GM19238 (cell line): ENCODE measurements around the gene IPP.
A peak's percentile ranks its signal among the peaks of the same experiment; 100 is the strongest.
"Not testable (repeated sequence)": the region's sequence is repeated elsewhere in the genome, so short reads cannot be mapped to it uniquely, and the experiment has no call there.

Source experiments
- DNase-seq: peaks from one replicate; pipeline ENCODE4 v3.0.0; 2011; ENCODE audit warnings: low spot score; ENCODE audit not compliant: insufficient read length

The IPP gene

DNA sequence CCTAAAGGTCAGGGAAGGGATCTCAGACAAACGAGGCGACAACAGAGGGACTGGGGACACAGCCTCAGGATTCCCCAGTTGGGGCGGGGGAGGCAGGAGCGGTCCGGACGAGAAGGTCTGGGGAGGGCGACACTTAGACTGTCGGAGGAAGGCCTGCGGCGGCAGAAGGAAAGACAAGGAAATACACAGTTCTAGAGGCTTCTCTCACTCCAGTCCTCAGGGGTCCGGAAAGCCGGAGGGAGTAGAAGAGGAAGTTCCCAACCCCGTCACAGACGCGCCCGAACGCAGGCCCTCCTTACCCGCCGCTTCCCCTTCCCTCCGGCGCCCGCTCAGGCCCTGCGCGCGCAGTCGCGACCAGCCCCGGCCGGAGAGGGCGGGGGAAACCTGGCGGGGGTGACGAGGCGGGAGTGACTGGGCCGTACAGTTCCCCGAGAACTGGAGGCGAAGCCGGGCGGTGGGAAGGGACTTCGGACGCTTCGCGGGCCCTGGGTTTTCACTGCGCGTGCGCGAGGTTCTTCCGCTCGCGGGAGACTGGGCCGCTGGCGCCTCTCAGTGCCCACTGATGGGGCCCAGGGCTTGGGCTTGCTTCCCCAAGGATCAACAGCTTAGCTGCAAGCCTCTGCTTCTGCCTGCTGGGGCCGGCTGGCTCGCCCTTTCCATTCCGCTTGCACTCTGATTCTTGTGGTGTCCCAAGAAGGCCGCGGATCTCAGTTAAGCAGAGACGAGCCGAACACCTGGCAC is at the start of gene IPP:
Gene IPP (minus strand): TSS at position 356 of the 741 bp plus-strand sequence. CDS start 4,242 bp downstream, outside the sequence.
- DNase-seq = peak; percentile 97

DNA sequence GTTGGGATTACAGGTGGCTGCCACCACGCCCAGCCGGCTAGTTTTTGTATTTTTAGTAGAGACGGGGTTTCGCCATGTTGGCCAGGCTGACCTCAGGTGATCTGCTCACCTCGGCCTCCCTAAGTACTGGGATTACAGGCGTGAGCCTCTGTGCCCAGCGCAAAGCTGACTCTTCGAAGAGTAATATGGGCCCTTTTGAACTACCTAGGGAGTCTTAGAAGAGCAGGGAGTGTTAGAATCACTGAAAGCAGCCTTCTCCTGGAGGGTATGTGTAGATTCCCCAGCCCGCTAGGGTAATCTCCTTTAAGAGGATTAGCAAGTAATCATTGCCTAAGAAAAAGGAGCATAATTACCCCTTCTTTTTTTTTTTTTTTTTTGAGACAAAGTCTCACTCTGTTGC is 46.5 kb upstream of the IPP start:
- DNase-seq = no peak

DNA sequence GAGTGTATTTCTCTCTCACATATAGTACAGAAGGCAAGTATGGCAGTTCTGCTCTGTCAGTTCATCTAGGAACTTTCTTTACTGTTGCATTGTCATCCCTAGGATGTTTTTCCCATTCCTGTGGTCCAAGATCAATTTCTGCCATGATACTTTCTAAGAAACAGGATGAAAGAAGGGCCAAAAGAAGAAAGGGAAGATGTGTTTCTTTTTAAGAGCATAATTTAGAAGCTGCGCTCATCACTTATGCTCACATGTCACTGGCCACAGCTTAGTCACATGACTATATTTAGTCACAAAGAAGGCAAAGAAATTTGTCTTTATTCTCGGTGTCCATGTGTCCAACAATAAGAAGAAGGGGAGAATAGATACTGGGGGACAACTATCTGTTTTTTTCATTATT is 45.9 kb upstream of the IPP start:
- no peak for DNase-seq

DNA sequence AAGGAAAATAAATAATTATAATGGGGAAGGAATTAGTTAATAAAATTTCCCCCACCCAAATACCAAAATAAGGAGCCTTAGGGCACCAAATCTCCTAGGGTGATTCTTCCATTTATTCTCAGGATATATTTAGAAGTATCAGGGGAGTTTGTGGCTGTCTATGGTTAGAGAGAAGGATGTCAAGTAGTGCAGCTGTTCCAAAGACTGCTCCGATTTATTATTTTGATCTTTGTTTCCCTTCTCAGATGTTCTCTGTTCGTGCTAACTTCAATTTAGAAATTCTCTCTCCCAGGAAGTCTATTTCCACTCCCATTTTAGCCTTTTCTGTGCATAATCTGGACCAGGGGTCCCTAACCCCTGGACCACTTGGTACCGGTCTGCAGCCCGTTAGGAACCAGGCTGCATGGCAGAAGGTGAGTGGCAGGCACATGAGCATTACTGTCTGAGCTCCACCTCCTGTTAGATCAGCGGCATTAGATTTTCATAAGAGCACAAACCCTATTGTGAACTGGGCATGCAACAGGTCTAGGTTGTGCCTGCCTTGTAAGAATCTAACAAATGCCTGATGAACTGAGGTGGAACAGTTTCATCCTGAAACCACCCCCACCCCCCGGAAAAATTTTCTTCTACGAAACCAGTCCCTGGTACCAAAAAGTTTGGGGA is 43.6 kb upstream of the IPP start:
- no peak for DNase-seq

DNA sequence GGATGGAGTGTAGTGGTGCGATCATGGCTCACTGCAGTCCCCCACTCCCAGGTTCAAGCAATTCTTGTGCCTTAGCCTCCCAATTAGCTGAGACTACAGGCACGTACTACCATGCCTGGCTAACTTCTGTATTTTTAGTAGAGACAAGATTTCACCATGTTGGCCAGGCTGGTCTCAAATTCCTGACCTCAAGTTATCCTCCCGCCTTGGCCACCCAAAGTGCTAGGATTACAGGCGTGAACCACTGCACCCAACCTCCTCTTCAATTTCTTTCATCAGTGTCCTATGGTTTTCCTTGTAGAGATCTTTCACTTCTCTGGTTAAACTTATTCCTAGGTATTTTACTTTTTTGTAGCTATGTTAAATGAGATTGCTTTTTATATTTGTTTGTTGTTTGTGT is 42.3 kb upstream of the IPP start:
- no peak for DNase-seq

DNA sequence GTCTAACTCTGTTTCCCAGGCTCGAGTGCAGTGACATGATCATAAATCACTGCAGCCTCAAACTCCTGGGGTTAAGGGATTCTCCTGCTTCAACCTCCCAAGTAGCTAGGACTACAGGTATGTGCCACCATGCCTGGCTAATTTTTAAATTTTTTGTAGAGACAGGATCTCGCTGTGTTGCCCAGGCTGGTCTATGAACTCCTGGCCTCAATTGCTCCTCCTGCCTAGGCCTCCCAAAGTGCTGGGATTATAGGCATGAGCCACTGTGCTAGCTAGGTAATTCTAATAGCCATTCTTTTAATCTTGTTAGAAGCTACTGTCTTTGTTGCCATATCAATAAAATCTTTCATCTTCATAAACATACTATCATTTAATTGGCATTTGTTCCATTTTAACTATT is 39.1 kb upstream of the IPP start:
- no peak for DNase-seq

DNA sequence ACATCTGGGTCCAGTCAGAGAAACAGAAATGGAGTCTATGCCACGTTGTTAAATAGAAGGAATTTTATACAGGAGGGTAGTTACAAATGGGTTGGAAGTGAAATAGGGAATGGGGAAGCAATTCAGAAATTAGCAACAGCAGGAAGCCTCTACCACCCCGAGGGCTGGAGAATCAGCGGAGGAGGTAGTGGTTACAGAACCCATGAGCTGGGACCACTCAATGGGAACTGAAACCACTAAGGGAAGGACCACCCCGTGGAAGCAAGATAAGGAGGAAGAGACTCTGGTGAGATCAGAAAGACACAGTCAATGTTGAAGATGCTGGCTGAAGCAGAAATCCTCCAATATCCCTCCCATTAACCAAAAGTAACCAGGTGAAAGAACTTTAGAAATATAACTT is 37.5 kb upstream of the IPP start:
- DNase-seq = no peak

DNA sequence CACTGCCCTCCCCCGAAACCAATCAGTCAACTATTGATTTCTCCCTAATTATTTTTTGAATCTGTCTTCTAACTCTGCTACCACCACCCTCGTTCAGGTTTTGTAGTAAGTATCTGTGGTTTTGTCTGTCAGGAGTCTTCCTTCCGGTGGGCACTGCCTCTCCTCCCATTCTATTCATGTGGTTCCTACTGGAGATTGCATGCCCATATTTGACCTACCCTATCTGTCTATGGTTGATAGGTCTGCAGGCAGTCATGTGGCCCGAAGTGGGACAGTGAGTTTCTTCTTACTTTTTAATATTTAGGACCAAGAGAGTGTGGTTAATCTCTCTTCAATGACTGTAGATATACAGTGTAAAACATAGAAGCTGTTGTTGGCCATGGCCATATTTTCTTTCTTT is 35.1 kb upstream of the IPP start:
- DNase-seq = no peak

DNA sequence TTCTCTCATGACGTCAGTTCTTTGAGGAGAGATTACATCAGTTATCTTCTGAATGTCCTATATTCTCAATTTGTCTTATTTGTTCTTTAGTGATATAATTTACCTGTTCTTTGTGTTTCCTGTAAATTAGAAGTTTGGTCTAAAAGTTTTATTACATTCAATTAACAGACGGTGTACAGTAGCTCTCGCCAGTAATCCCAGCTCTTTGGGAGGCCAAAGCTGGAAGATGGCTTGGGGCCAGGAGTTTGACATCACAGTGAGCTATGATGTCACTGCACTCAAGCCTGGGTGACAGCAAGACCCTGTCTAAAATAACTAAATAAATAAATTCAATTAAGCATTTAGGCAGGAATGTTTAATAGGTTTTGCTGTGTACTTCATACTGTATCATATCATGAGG is 25.3 kb upstream of the IPP start:
- no peak for DNase-seq

DNA sequence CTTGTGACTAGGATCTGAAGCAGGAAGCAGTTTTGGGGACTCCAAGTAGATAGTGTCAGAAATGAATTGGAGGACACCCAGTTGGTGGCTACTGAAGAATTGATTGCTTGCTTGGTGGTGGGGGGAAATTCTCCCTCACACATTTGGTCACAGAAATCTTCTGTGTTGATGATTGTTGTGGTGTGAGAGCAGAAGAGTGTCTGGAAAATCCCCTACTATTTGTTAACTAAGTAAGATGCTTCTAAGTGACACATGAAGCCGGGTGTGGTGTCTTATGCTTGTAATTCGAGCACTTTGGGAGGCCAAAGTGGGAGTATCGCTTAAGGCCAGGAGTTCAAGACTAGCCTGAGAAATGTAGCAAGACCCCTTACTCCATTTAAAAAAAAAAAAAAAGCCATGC is 22.5 kb upstream of the IPP start:
- DNase-seq = no peak

DNA sequence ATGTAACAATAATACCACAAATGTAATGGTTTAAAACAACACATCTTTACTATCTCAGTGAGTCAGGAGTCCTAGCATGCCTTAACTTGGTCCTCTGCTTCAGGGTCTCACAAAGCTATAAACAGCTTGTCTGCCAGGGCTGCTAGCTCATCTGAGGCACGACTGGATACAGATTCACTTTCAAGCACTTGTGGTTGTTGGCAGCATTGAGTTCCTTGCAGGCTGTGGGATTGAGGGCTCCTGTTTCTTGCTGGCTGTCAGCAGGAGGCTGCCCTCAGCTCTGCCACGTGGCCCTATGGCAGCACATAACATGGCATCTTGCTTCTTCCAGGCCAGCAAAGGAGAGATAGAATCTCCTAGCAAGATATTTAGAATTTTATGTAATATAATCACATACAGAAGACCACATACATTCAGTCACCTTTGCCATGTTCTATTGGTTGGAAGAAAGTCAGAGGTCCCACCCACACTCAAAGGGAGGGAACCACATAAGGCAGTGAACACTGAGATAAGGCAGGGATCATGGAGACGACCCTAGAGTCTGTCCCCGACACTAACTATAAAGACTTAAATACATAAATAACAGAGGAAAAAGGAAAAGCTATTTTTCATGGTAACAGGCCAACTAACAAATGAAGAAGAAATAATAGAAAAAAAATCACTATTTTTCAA is 18.9 kb upstream of the IPP start:
- no peak for DNase-seq

DNA sequence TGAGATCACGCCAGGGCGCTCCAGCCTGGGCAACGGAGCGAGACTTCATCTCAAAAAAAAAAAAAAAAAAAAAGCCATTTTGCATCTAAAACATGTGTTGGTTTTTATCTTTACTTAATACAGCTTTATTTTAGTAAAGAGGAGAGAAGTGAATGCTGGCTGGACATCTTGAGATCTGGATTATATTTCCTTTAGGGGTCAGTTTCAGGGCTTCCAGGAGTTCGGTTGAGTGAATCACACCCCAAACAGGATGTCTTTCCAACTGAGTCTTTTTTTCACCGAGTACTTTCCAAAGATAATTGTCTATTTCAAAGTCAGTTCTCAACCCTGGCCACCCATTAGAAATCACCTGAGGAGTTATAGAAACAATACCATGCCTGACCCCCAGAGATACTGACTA is 16.6 kb upstream of the IPP start:
- no peak for DNase-seq

DNA sequence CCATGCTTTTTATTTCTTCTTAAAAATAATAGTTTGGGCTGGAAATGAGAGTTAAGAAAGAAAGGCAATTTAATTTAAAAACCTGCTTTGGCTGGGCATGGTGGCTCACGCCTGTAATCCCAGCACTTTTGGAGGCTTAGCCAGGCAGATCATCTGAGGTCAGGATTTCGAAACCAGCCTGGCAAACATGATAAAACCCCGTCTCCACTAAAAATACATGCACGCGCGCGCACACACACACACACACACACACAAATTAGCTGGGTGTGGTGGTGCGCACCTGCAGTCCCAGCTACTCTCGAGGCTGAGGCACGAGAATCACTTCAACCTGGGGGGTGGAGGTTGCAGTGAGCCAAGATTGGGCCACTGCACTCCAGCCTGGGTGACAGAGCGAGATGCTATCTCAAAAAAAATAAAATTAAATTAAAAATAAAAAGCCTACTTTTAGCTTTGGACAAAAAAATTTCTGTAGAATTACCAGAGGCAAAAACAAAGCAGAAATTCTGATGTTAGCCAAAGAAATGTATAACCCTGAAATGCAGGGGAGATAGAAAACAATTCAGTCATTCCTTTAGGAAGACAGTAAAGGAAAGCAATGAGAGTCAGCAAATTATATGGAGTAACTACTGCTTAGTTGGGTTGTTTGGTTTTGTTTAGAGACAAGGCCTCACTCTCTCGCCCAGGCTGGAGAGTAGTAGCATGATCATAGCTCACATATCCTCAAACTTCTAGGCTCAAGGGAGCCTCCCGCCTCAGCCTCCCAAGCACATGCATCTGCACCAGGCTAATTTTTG is 15.7 kb upstream of the IPP start:
- no peak for DNase-seq

DNA sequence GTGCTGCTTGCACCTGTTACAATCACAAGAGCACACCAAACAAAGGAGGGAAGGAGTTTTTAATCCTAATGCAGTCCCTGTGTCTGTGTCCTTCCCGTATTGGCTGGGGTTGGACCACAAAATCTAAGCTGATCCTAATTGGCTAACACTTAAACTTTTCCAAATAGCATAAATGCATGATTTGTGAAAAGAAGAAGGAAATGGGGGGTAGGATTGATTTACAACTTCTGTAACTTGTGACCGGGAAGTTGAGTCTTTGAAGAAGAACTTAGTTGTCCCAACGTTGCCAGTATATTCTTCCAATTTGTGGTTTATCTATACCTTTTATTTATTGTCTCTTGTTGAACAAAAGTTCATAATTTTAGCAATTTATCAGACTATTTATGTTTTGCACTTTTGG is 11.8 kb upstream of the IPP start:
- no peak for DNase-seq

DNA sequence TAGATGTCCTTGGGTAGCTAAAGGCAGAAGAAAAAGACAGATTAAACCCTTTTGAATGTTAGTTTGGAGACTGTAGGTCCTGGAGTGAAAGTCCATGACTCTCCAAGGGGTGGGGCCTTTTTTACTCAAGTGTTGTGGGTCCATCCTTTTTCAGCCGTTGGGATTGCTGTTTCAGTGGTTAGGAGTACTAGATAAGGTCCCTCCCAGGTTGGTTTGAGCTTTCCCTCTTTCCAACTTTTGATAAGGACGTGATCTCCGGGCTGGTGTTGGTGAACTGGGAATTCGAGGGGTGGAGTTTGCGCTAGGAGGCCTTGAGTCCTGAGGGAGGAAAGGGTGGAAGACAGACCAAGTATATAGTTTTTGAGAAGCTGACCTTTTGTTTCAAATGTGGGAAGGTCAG is 5.2 kb upstream of the IPP start:
- no peak for DNase-seq

DNA sequence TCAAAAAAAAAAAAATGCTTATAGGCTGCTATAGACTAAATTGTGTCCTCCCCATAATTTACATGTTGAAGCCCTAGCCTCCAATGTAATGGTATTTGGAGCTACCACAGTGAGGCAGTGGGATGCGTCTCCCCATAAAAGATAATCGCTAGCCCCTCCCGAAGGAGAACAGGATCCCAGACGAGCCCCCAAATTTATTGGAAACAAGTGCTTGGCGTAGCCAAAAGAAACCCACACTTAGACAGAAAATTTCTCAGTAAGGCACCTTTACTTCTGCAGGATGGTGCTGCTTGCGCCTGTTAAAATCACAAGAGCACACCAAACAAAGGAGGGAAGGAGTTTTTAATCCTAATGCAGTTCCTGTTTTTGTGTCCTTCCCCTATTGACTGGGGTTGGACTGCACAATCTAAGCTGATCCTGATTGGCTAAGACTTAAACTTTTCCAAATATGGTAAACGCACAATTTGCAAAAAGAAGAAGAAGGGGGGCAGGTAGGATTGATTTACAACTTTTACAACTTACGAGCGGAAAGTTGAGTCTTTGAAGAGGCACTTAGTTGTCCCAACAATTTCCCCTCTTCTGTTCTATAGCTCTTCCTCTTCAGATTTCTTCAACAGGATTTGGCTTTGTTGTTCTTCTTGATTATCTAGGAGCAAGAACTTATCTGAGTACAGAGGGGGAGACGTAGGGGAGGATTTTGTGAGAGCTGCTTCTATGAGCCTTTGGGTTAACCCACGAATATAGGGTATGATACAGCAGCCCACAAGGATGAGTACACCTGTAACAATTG is 3.0 kb upstream of the IPP start:
- DNase-seq = no peak

DNA sequence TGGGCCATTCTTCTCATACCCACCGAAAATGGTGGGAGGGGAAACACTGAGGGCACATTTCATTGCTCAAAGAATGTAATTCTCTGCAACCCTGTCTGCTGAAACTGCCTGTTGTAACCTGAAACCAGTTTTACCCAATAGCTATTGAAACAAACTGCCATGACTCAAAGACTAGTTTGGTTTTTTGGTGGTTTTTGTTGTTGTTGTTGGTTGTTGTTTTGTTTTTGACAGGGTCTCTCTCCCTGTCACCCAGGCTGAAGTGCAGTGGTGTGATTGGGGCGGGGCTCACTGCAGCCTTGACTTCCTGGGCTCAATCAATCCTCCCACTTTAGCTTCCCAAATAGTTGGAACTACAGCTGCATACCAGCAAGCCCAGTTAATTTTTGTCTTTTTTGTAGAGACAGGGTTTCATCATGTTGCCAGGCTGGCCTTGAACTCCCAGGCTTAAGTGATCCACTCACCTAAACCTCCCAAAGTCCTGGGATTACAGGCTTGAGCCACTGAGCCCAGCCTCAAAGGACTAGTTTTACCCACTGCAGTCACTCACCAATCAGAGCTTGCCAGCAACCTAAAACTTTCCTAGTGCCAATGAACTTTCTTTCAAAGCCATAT is 2.1 kb upstream of the IPP start:
- DNase-seq = no peak

DNA sequence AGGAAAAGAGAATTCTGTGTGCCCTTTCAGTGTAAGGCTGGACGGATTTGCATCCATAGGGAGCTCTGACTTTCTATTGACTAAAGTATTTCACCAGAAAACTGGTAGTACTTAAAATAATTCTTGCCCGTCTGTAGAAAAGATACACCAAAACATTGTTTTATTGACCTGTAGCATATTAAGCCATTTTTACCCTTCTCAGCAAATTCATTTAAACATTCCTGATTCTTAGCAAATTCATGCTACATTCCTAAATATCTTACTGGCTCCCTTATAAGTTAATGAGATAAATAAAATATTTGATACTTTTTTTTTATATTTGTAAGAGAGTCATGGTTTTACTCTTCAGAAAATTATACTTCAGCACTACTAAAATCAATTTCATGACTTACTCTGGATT is 1.6 kb upstream of the IPP start:
- DNase-seq = no peak

DNA sequence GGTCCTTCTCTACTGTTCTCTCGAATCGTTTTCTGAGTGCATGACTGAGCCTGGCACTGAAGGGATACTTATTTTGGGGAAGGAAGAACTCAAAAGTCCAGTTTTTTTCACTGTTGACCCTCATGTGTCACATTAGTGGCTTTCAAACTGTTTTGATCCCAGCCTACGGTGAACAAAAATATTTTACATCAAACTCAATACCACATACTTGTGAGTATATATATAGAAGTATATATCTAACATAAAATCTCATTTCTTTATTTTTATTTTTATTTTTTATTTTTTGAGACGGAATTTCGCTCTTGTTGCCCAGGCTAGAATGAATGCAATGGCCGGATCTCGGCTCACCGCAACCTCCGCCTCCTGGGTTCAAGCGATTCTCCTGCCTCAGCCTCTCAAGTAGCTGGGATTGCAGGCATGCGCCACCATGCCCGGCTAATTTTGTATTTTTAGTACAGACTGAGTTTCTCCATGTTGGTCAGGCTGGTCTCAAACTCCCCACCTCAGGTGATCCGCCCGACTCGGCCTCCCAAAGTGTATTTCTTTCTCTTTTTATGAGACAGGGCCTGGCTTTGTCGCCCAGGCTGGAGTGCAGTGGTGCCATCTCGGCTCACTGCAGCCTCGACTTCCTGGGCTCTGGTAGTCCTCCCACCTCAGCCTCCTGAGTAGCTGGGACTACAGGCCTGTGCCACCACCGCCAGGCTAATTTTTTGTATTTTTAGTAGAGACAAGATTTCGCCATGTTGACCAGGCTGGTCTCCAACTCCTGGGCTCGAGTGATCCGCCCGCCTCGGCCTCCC is 786 bp upstream of the IPP start:
- not testable (repeated sequence) for DNase-seq

DNA sequence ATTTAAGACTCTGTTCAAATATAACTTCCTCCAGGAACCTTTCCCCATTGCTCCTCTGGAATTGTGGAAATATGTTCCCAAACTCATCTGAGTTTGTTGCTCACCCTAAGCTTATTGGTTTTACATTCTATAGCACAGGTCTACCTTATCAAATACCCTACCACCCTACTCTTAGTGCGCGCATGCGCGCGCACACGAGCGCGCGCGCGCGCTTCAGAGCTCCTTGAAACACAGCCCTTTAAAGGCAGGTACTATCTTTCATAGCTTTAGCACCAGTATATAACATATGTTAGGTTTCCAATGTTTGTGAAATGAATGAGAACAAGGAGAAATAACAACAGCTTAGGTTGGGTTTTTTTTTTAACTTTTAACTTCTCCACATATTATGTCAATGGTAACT is 3.5 kb downstream of the IPP start:
- no peak for DNase-seq
